Hypothalamus (tissue), 51 donors: ENCODE results near the gene PTGFR.

Source experiments
- DNase-seq, 51 donors: peaks; one replicate each; lab custom pipeline; 2025; lab: John Stamatoyannopoulos, UW

The PTGFR gene, protein sequence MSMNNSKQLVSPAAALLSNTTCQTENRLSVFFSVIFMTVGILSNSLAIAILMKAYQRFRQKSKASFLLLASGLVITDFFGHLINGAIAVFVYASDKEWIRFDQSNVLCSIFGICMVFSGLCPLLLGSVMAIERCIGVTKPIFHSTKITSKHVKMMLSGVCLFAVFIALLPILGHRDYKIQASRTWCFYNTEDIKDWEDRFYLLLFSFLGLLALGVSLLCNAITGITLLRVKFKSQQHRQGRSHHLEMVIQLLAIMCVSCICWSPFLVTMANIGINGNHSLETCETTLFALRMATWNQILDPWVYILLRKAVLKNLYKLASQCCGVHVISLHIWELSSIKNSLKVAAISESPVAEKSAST

GRCh38 chr1:78490861-78491450 lies at the start of gene PTGFR:
Gene PTGFR, plus strand, starts transcription at chr1:78490974. Its CDS starts 1,770 bp downstream, at chr1:78492744.
- peak in 5 of 51 donors; percentile 2 to 42 (median 10) for DNase-seq

- no peak for DNase-seq
These were observed 48.9 kb upstream of the PTGFR start for GRCh38 chr1:78441921-78442320.

GRCh38 chr1:78447086-78447485 lies 43.7 kb upstream of the PTGFR start:
- DNase-seq, result no peak

DNA sequence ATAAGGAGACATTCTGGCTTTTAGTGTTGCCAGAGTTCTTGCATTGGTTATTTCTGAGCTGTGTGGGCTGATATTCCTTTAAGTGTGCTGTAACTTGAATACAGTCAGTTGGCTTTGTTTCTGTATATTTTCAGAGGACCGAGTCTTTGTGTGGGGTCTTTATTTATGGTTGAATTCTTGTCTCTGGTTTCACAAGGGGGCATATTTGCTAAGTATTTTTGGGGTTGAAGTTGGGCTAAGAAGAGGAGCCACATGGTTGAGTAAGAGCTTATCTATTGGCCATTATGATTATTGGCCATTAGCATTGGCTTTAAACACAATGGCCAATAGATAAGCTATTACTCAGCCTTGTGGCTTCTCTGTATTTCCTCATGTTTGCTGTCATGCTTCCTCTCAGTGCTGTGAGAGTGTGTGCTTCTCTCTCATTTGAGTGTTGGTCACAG lies 26.3 kb upstream of the PTGFR start:
- DNase-seq, result no peak

DNA sequence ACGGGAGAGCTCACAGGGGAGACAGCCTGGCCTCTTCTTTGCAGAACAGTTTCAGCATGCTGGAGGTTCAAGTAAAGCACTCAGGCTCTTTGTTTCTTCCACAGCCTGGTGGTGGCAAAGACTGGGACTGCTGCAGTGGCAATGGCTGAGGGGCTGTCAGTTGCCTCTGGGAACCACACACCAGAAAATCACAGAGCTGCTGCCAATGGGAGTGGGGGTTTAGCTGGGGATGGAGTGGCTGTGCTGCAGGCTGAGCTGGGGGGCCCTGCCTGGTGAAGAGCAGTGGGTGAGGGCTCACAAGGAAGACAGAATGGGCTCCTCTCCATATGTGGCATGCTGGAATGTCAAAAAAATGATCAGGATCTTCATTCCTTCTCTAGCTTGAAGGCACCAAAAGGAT lies 25.6 kb upstream of the PTGFR start:
- no peak for DNase-seq

GRCh38 chr1:78468521-78468920 lies 22.3 kb upstream of the PTGFR start:
- no peak for DNase-seq

GRCh38 chr1:78469576-78469975 lies 21.2 kb upstream of the PTGFR start:
- DNase-seq, result no peak

- DNase-seq, result no peak
These were observed 18.7 kb upstream of the PTGFR start for GRCh38 chr1:78471890-78472620.

DNA sequence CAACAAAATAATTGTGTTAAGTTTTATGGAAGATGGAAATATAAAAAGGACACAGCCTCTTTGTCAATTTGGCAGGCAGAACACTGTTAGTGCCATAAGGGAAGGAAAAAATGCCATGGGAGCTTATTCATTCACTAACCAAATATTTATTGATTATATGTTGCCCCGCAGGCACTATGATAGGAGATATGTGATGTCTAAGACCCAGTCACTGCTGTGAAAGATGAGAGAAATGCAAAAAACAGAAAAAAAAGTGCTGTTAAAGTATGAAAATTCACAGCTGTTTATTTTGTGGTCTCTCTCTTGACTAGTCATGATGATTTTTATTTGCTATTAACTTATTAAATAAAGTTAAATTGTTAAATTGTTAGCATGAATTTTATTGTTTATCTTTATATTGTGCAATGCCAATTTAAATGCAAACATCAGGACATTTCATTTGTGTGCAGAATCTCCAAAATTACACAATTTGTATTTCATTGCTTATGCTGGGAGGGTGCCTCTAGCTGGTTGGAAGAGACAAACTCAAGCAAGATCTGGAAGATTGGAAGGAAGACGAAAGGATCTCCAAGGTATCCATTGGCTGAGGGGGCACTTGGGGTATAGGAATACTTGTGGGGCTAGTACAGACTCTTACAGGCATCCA lies 17.8 kb upstream of the PTGFR start:
- no peak for DNase-seq

GRCh38 chr1:78474092-78474491 lies 16.7 kb upstream of the PTGFR start:
- no peak for DNase-seq

- no peak for DNase-seq
These were observed 14.7 kb upstream of the PTGFR start for GRCh38 chr1:78475888-78476610.

GRCh38 chr1:78483903-78484302 lies 6.9 kb upstream of the PTGFR start:
- DNase-seq, result no peak

GRCh38 chr1:78491451-78492071 lies 787 bp downstream of the PTGFR start:
- peak in 1 of 51 donors; percentile 16 for DNase-seq

DNA sequence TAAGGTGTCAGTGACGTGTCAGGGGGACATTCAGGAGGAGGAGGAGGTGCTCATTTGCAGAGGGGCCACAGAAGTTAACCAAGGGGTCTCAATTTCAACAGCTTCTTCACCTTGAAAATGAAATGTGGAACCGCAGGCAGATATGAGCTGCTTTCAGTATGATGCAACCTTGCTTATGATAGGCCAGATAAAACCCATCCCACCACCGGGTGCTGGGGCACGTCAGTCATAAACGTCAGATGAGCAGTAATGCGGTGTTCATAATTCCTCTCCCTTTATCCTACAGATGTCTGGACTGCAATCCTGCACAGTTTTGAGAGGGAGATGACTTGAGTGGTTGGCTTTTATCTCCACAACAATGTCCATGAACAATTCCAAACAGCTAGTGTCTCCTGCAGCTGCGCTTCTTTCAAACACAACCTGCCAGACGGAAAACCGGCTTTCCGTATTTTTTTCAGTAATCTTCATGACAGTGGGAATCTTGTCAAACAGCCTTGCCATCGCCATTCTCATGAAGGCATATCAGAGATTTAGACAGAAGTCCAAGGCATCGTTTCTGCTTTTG lies 1.7 kb downstream of the PTGFR start:
- DNase-seq, result no peak

- DNase-seq, result no peak
These were observed 2.7 kb downstream of the PTGFR start for GRCh38 chr1:78493451-78493850.

DNA sequence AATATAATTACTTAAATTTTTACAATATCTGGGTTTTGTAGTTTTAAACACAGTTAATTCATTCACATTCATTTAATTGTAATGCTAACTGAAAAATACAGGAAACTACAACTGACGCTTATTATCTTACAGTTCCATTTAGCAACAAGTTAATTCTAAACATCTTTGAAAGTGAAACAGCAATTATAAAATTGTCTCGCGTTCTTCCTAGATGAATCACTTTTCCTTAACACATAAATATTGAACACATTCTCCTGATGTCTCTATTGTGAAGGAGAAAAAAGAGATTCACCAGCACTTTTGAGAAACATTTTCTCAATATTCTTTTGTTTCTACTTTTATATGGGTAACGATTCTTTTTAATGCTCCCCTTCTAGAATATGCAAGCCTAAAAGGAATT lies 6.4 kb downstream of the PTGFR start:
- no peak for DNase-seq

DNA sequence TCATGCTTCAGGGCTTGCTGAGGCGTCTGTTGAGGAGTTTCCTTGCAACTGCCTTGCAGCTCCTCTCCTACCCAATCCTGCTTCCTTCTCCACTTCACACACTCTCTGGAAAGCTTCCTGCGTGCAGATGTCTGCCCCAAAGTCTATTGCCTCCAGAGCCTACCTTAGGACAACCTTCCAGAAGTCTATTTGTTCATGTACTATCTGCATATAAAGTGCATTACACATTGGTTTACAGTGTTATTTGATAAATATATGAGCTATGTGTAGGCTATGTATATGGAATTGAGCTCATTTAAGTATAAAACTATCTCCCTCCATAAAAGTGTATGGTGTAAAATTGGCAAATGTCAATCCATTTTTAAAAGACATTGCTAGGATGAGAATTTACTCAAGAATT lies 9.8 kb downstream of the PTGFR start:
- no peak for DNase-seq

DNA sequence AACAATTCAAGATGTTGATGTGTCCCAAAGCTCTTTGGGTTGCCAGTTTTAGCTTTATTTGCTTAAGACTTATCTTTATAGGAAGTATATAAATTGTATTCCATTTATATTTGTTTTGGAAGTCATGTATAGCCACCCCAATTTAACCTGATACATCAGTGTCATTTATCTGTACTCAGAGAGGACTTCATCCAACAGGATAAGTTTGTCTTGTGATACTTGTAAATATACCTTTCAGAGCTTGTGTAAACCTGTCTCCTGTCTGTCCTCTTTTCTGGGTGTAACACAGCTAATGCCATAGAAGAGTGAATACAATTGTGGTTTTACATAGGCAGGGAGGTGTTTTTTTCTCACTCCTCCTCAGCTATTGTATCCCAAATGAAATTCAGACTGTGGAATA lies 10.4 kb downstream of the PTGFR start:
- DNase-seq, result no peak

DNA sequence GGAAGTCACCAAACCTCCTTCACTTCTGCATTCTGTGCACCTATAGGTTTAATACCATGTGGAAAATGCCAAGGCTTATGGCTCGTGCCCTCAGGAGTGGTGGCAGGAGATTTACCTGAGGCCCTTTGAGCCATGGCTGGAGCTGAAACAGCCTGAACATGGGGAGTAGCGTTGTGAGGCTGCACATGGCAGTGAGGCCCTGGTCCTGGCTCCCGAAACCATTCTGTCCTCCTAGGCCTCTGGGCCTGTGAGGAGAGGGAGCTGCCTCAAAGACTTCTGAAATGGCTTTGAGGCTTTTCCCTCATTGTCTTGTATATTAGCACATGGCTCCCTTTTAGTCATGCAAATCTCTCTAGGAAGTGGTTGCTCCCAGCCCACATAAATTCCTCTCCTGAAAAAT lies 20.6 kb downstream of the PTGFR start:
- DNase-seq, result no peak

DNA sequence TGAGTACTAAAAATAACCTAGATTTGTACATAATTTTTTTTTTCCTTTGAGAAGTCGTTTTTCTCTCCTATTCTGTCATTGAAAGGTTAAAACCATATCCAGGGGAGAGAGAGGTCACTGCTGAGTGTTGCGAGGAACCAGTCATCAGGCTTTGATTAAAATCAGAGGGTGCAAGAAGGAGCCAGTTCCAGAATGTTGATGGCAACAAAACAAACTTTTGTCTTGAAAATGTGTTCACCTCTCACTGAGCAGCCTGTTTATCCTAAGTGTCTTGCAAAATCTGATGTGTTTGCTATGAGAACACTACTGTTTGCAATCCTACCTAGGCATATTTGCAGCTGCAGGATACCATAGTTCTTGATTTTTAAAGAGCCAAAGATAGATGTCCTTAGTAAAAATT lies 25.9 kb downstream of the PTGFR start:
- DNase-seq, result no peak
